Neutrophil (primary cell): ENCODE measurements around the gene PROS1.
"Not testable (repeated sequence)": the region's sequence is repeated elsewhere in the genome, so short reads cannot be mapped to it uniquely, and the experiment has no call there.

Experiments used
- H3K27ac ChIP-seq: fragments of 200-600 bp; sonication (generic); 2 replicates; pipeline ENCODE4 v1.5.1; 2016; ENCODE audit warnings: mild to moderate bottlenecking, moderate library complexity
- H3K27me3 ChIP-seq: fragments of 200-600 bp; sonication (generic); 2 replicates; pipeline ENCODE4 v1.6.0; 2016; ENCODE audit warnings: mild to moderate bottlenecking
- H3K36me3 ChIP-seq: fragments of 200-600 bp; sonication (generic); 2 replicates; pipeline ENCODE4 v1.5.1; 2017
- H3K4me1 ChIP-seq, 2 experiments: fragments of 200-600 bp in 1 of 2; sonication (generic) in 1 of 2; 1 replicate in 1 of 2; 2 replicates in 1 of 2; pipeline versions ENCODE4 v1.5.1 to v1.6.1; 2013 to 2016; ENCODE audit warnings: low read depth in 1 of 2, low read length in 1 of 2, mild to moderate bottlenecking in 1 of 2, moderate library complexity in 1 of 2; ENCODE audit not compliant: control insufficient read depth in 1 of 2, insufficient read depth in 1 of 2
- H3K4me3 ChIP-seq, 2 experiments: fragments of 200-600 bp in 1 of 2; sonication (generic) in 1 of 2; 1 replicate in 1 of 2; 2 replicates in 1 of 2; pipeline ENCODE4 v1.5.1; 2013 to 2016; ENCODE audit warnings: low read depth in 1 of 2, low read length in 1 of 2, mild to moderate bottlenecking in 1 of 2, moderate library complexity in 1 of 2
- H3K9me3 ChIP-seq: fragments of 200-600 bp; sonication (generic); 2 replicates; pipeline ENCODE4 v1.5.1; 2016
- TF ChIP-seq, protein P1 (sequence below): fragments of 200-600 bp; sonication (generic); IDR thresholded peaks from 2 replicates; pipeline ENCODE4 v1.5.1; 2016; ENCODE audit warnings: antibody characterized with exemption

PROS1 gene

DNA sequence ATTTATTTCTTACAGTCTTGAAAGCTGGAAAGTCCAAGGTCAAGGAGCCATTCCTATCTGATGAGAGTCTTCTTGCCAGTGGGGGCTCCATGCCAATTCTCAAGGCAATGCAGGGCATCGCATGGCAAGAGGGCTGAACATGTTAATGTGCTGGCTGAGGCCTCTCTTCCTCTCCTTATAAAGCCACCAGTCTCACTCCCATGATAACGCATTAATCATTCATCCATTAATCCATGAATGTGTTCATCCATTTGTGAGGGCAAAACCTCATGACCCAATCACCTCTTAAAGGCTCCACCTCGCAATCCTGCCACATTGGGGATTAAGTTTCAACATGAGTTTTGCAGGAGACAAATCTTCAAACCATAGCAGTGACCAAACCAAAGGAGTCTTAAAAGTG lies 118.3 kb downstream of the PROS1 start:
- no peaks in the 10 kb centered on the region for H3K9me3 ChIP-seq
- H3K4me1 ChIP-seq = no peaks in the 10 kb centered on the region
- no peaks in the 10 kb centered on the region for H3K27me3 ChIP-seq
- no peak overlapping the region for H3K27ac ChIP-seq
- TF ChIP-seq, protein P1, sequence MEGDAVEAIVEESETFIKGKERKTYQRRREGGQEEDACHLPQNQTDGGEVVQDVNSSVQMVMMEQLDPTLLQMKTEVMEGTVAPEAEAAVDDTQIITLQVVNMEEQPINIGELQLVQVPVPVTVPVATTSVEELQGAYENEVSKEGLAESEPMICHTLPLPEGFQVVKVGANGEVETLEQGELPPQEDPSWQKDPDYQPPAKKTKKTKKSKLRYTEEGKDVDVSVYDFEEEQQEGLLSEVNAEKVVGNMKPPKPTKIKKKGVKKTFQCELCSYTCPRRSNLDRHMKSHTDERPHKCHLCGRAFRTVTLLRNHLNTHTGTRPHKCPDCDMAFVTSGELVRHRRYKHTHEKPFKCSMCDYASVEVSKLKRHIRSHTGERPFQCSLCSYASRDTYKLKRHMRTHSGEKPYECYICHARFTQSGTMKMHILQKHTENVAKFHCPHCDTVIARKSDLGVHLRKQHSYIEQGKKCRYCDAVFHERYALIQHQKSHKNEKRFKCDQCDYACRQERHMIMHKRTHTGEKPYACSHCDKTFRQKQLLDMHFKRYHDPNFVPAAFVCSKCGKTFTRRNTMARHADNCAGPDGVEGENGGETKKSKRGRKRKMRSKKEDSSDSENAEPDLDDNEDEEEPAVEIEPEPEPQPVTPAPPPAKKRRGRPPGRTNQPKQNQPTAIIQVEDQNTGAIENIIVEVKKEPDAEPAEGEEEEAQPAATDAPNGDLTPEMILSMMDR = no peak
- H3K4me3 ChIP-seq = no peak overlapping the region
- no peaks in the 10 kb centered on the region for H3K36me3 ChIP-seq

DNA sequence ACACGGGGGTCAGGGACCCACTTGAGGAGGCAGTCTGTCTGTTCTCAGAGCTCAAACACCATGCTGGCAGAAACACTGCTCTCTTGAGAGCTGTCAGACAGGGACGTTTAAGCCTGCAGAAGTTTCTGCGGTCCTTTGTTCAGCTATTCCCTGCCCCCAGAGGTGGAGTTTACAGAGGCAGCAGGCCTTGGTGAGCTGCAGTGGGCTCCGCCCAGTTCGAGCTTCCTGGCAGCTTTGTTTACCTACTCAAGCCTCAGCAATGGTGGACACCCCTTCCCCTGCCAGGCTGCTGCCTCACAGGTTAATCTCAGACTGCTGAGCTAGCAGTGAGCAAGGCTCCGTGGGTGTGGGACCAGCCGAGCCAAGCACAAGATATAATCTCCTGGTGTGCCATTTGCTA lies 121.5 kb downstream of the PROS1 start:
- H3K4me1 ChIP-seq, H3K4me3 ChIP-seq, H3K9me3 ChIP-seq, H3K36me3 ChIP-seq, H3K27me3 ChIP-seq, H3K27ac ChIP-seq: not testable (repeated sequence)

DNA sequence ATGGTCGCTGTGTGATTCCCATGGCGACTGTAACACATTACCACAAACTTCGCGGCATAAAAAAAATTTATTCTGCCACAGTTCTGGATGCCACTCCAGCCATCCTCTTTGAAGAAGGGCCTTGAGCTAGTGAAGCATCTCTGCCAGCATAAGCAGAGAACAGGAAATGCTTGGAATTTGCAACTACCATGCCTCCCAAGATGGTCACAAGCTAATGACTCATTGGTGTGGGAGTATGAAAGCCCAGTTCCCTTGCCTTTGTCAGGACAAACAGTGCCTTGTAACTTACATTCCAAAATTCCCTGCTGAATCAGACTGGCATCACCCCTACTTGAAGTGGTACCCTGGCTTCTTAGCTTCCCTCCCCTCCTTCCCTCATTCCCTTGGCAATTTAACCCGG lies 129.7 kb downstream of the PROS1 start:
- H3K27ac ChIP-seq = no peak overlapping the region
- no peak overlapping the region for H3K4me3 ChIP-seq
- no peaks in the 10 kb centered on the region for H3K36me3 ChIP-seq
- TF ChIP-seq, protein P1 = no peak
- peaks cover 11% of the 10 kb centered on the region for H3K27me3 ChIP-seq
- no peaks in the 10 kb centered on the region for H3K9me3 ChIP-seq
- H3K4me1 ChIP-seq = no peaks in the 10 kb centered on the region

DNA sequence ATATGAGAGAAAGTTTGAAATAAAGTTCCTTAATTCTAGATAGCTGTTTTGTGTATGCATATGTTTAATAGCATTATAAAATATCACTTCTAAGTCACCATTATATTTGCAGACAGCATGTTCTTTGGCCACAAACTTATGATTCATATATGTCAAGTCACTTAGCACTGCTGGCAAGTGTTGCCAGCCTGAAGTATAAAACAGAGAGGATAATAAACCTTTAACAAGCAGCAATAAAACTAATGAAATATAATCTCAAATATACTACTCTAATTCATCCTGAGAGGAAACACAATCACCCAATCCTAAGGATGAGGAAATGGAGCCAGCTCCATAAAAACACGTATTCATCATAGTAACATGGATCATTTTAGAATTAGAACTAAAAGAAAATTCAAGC lies 134.5 kb downstream of the PROS1 start:
- H3K27ac ChIP-seq, H3K36me3 ChIP-seq, H3K4me3 ChIP-seq, H3K9me3 ChIP-seq, H3K4me1 ChIP-seq: not testable (repeated sequence)
- peaks cover 11% of the 10 kb centered on the region for H3K27me3 ChIP-seq
